ENCODE results near the gene CTBP2.

DNA sequence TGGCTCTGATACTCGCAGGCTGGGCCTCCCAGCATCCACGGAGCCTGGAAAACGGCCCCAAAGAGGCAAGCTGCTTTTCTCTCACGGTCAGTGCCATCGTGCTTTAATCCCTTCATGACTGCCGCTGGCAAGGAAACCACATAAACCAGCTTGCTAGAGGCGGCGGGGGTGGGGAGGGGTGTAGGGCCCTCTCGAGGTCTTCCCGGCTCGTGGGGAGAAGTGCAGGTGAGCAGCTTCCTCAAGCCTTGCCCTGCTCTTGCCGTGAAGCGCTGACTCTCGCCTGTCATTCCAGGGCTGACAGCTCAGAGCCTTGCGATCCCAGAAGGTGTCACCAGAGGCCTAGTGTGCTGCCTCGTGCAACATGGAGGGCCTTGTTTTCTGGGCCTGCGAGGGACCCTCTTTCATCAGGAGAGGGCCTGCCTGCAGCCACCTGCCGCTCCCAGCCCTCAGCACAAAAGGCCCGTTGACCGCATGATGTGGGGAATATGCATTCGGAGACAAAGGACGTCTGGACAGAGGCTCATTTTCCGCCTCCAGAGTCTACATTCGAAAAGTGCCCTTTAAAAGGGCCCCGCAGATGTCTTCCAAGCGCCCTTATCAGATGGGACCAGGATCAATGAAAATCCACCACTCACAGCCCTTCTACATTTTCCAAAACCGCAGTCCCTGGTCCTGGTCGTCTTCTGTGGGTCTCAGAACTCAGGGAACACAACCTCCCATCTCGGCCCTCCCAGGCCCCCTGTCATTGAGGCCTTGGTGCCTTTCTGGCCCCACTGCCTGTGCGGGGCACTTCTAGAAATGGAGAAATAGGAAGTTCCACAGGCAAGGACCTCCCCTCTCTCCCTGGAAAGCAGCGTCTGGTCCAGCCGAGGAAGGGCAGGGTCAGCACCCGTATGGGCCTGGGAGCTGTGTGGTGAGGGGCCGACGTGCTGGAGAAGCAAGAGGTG lies 159.7 kb downstream of the CTBP2 start:
- TF ChIP-seq, protein P1, sequence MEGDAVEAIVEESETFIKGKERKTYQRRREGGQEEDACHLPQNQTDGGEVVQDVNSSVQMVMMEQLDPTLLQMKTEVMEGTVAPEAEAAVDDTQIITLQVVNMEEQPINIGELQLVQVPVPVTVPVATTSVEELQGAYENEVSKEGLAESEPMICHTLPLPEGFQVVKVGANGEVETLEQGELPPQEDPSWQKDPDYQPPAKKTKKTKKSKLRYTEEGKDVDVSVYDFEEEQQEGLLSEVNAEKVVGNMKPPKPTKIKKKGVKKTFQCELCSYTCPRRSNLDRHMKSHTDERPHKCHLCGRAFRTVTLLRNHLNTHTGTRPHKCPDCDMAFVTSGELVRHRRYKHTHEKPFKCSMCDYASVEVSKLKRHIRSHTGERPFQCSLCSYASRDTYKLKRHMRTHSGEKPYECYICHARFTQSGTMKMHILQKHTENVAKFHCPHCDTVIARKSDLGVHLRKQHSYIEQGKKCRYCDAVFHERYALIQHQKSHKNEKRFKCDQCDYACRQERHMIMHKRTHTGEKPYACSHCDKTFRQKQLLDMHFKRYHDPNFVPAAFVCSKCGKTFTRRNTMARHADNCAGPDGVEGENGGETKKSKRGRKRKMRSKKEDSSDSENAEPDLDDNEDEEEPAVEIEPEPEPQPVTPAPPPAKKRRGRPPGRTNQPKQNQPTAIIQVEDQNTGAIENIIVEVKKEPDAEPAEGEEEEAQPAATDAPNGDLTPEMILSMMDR (IDR thresholded peaks at IDR 0.05; ENCODE audit: insufficient read depth, low read length, poor library complexity, severe bottlenecking): no peak
- TF ChIP-seq EZH2phosphoT487 (conservative IDR thresholded peaks at IDR 0.05; ENCODE audit: low read length): no peak
